COLO668 (cell line): Measurements from ENCODE around the gene YBX3.

Experiments used
- DNase-seq: peaks from one replicate; lab custom pipeline; 2025; ENCODE audit not compliant: unreplicated experiment; lab: John Stamatoyannopoulos, UW

Gene YBX3

DNA sequence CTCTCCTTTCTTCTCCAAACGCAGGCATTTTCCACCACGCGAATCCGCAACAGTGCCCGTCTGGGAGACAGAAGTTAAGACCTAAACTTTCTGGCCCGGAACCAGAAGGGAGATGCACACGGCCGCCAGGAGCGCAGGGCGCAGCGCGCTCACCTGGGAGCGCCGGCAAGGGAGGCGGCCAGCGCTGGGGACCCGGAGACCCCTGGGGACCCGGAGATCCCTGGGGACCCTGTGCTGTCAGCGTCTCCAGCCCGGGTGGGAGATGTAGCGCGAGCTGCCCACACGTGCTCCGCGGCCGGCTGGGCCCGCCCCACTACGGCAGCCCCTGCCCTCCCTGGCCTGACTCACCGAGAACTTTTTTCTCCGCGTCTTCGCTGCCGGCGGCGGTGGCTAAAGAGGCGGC is 620 bp downstream of the YBX3 start:
- peak; percentile 40 for DNase-seq

DNA sequence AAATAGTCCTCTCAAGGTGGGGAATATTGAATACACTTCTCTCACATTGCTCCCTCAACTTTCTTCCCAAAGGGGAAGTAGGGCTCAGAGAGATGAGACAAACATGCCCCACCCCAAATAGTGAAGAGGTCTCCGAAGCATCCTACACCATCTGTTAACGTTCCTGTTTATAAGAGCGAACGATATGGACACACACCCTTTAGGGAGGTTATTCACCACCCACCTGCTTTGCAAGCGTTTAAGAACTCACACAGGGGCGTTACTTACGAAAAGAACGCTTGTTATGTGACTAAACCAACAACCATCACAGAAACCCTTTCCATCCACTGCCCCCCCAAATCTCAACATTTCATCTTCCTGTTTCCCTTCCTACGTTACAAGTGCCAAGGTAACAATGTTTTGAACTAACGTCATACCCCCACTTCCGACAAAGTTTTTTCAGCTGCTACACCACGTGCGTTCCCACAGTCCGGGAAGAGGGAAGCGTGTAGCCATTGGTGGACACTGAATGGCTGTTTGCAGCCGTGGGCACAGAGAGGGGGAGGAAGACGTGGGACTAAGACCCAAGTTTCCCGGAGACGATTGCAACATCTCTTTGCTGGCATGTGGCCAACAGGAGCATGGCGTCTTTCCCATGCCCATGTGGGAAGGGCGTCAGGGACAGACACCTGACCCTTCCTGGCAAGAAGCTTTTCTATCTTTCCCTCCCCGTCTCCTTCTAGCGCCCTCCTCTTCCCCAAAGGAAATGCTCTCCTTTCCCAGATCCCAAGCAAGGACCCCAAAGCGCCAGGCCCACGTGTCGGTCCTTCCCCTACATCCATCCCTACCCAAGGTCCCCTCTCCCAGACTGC is 1.2 kb downstream of the YBX3 start:
- peak; percentile 59 for DNase-seq

DNA sequence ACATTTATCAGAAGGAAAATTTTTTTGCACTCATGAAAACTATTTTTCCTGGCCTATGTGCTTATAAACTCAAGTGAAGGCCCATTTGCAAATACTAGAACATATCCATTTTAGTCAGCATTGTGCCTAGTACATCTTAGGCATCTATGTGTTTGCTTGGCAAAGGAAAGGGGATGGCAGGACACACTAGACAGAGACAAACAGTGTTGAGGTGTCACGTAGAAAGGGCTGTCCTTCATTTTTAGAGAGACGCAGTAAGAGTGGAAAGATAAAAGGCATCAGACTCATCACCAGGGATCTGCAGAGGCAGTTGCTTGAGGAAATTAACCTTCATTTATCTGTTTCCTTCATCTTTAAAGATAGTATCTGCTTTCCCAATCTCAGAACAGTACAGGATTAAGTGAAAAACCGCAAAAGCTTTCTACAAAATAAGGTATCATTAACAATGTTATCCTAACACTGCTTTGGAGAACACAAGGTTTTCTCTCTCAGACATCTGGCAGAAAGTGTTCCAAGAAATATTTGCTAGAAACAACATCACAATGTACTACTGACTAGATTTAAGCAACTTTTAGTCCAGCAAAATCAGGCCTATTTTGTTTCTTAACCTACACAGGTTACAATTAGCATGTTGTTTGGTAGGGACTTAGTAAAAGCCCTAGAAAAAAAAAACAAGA is 2.0 kb downstream of the YBX3 start:
- no peak for DNase-seq

DNA sequence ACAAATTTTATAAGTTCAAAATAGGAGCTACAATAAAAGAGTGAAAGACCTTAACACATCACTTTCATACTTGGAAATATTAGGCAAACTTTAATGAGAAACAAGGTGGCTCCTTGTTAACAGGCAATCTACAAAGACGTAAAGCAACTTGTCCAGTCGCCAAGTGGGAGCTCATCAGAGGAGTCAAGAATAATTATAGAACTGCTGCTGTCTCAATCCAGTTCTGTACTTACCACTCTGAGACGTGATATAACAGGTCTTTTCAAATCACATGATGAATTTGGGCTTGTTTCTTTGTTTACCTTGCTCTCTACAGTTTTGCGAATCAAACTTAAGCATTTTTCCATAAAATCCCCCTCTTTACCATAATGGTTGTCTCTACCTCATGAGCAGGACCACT is 3.6 kb downstream of the YBX3 start:
- no peak for DNase-seq

DNA sequence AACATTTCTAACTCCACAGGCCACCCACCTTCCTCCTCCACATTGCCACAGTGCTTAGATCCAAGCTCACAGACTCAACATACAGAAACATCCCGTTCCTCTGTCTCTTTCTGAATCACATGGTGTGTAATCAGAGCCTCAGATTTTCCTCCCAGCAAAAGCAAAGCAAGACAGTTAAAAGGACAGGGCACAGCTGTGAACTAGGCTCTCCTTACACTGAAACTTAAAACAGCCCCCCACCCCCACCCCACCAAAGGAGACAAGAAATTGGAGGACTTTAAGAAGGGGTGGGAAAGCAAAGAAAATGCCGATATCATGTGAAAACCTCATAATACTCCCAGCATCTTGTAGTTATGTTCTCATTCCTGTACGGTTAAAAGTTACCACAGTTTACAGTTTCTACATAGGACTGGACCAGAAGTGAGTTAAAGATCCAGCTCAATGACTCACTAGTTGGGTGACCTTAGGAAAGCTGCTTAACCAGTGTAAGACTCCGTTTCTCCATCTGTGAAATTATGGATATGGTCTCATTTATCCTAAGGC is 4.8 kb downstream of the YBX3 start:
- DNase-seq, result no peak

DNA sequence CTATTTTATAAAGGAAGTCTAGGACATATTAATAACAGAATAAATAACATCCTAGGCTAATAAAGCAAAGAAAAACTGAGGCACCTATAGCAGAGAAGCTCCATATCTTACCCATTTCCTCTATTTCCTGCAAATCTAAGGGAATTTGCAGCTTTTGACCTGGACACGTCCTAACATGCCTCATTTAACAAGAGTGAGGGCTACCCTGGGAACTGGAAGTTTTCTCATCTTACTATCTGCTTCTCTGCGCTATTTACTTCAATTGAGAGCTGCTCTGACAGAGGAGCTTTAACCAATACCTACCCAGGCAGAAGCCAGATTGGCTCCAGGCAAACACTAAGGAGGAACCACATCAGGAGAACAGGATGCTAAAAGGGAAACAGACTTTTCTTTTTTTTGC is 5.7 kb downstream of the YBX3 start:
- DNase-seq, result no peak

DNA sequence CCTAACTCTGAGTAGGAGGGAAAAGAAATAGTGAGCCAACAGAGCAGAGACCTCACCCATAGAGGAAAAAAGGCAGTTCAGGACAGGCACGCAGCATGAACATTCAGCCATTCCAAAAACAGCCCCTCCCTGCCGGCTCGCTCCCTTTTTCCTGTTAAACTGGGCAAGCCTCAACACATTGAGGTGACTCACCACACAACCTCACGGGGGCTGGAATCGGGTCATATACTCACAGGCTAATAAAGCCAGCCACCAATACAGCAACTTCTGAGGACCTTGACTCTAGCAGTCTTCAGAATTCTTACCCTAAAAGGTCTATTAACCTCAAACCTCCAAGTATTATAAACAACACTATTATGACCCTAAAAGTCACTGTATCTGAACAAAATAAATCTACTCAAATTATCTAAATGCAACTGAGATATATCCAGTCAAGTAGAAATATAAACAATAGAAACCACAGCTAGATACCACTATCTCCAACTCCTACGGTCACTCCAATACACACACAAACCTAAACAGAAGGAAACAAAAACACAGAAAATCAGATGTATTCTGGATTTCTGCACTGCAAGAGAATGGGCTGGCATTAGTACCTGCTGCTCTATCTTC is 6.3 kb downstream of the YBX3 start:
- peak; percentile 37 for DNase-seq

DNA sequence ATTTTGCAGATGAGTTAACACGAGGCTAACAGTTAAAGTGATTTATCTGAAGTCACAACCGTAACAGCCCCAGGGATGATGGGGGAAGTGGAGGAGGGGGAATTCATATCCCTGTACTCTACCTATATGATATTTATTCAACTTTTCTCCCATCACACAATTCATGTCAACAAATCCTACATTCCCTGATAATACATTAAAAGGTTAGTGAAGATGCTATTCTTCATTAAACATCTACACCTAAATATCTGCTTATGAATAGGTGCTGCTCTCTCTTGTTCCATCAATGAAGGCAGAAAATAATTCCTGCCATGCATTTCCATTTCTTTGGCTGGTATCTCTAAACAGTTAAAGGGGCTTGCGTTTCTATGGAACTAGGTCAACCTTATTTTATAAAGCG is 6.8 kb downstream of the YBX3 start:
- no peak for DNase-seq

DNA sequence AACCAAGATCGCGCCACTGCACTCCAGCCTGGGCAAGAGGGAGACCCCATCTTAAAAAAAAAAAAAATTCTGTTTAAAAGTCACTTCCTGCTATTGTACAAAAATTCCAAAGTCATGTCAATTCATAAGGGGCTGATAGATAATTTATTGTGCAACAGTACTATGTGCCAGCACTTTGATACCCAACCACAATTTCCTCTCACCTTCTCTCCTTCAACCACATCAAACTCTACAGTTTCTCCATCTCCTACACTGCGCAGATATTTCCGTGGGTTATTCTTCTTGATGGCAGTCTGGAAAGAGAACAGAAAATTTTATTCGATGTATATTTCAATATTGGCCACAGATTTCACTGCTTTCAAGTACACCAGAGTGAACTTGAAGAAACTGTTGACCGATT is 7.6 kb downstream of the YBX3 start:
- DNase-seq, result no peak

DNA sequence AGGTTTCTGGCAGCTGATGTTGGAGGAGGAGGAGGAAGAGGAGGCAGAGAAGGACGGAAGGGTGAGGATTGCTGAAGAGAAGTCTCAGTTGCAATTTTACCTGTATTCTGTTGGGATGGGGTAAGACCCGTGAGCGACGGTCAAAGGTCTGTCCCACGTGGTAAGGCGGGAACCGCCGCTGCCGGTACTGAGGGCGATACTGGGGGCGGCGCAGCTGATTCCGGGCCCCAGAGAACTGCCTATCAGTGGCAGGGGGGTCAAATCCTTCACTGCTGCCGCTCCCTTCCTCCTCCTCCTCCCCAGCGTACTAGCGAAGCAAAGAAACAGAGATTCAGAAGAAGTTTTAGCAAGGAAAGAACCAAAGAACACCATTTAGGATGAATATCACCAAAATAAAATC is 13.3 kb downstream of the YBX3 start:
- DNase-seq, result no peak

DNA sequence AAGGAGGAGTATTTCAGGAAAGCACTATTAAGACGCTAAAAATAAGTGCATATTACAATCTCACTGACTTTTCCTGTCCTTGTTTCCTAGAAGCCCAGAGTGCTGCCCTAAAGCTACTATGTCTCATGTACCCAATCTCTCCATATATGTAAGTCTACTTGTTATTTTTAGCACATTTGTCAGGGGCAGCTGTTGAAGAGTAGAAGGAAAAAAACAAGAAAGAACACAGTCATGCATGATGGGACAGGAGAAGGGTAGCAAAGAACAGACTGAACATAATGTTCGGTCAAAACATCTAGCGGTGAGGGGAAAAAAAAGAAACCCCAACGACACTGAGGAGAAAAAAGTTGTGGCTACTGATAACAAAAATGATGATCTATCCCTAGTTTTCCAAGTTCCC is 14.3 kb downstream of the YBX3 start:
- no peak for DNase-seq

DNA sequence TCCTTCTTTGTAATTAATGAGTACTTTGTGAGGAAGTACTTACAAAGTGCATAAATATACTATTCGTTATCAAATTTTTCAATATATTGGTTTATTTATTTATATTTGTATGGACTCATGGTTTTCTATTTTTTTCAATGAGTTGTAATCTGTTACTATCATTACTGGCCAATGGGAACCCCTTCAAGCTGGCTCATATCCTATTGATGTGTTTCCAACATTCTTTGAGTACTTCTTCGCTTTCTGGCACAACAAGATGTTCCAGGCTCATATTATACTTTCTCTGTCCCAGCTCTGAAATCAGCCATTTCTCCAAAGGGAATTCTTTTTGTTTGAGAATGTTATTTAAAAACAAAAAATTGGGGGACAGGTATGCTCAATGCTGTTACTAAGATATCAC is 17.5 kb downstream of the YBX3 start:
- no peak for DNase-seq

DNA sequence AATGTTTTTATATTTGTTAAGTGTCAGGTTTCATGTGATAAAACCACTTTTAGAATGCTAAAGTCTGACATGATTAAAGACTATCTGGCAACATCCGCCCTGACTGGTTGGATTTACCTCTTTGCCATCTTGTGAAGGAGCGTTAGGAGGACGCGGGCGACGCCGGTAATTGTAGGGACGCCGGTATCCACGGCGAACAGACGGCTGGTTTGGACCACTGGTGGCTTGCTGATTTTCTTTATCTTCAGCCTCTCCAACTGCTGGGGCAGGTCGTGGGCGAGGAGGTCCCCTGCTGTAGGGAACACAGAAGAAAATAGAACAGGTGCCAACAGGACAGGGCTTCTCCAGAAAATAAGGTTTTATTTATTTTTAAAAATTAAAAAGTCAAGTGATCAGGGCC is 21.3 kb downstream of the YBX3 start:
- no peak for DNase-seq

DNA sequence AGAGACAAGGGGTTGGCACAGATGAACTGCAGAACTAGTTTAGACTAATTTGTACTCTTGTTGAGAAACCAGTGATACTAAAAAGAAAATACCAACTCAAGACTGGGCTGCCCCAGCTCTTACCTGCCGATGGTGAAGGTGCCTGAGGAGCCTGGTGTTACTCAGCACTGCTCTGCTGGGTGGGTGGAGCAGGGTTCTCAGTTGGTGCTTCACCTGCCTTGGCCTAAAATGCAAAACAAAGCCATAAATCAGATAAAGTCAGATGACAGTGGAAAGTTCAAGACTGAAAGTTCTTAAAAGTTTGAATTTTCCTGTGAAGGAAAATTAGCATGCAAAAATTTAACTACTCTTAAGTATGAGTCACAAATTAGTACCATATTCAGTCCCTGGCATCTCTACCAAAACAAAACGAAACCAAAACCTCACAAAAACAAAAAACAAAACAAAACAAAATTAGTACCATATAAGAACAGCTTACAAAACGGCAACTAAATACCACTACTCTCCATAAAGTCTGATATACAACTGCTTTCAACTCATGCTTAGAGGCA is 21.9 kb downstream of the YBX3 start:
- DNase-seq, result no peak

DNA sequence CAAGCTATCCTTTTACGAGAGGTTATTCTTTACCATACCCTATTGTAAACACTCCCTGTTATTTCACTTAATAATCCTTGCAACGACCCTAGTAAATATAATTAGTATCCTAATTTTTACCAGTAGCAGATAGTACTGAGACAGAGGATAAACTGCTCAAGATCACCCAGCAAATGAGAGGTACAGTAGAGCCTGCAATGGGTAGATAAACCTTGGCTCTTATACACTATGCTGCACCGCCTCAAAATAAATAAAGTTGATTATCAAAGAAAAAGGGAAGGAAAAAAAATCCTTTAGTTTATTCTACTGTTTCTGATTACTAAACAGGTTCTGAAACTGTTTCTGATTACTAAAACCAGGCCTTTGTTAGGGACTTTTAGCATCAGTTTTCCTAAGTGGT is 22.5 kb downstream of the YBX3 start:
- DNase-seq, result no peak

DNA sequence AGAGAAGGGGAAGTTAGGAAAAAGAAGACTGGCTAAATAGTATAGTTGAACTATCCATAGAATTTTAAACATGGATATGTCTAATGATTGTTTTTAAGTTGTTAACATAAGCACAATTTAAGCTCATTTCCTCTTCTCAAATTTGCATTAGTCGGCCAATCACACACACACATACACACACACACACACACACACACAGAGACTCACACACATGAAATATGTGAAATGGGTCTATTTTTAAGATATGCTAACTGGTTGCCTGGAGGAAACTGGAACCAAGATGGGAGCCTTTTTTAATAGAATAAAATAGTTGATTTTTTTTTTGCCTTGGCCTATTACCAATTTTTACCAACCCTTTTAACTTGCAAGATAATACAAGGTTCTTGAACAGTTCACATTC is 25.3 kb downstream of the YBX3 start:
- no peak for DNase-seq

DNA sequence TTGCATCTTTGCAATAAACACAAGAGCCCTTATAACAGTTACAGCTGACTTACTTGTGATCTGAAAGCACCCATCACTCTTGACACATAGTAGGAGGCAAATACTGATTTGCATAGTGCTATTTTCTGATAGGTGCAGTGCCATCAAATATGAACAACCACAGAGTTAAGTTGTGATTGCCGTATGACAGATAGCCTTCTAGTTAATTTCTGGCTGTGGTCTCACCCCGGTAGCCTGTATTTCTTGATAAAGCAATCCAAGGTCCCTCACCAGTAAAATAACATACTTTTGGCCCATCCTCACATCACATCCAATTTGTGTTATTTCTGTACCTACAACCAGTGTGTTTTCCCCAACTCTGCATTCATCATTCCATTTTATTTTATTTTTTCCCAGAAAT is 26.0 kb downstream of the YBX3 start:
- DNase-seq, result no peak

DNA sequence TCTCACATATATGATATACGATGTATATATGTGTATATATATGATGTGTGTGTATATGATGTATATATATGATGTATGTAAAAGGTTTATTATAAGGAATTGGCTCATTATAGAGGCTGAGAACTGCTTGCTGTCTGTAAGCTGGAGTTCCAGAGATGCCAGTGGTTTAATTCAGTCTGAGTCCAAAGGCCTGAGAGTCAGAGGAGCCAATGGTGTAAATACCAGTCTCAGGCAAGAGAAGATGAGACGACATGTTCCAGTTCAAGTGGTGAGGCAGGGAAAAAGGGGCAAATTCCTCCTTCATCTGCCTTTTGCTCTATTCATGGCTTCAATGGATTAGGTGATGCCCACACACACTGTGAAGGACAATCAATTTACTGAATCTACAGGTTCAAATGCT is 32.2 kb downstream of the YBX3 start:
- no peak for DNase-seq

DNA sequence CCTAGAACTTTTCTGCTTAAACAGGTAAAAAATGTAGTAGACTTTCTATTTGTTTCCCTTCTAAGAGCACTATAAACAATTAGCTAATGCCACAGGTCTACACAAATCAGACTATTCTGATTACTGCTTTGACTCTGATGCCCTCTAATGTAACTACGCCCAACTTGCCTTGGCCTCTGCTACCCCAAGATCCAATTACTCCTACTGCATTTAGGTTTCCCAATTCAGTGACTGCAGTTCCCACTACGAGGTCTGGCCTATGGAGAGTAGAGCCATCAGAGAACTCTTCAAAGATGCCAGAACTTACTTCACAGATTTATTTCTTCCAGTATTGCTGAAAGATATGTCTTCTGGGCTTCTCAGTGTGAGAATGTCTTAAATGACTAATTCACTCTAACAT is 34.0 kb downstream of the YBX3 start:
- no peak for DNase-seq

DNA sequence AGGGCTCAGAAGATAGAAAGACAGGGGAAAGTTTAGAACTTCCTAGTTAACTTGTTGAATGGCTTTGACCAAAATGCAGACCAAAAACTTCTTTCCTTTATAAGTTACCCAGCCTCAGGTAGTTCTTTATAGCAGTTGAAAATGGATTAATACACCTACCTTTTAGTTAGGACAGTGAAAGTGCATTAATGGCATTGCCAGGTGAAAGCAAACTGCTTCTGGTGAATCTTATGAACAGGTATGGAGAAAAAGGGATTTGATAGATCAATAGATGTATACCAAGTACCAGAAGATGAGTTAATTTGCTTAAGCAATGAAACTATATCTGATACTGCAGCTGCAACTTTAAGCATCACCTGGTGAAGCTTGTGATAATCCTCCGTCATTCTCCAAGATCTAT is 35.1 kb downstream of the YBX3 start:
- DNase-seq, result no peak

DNA sequence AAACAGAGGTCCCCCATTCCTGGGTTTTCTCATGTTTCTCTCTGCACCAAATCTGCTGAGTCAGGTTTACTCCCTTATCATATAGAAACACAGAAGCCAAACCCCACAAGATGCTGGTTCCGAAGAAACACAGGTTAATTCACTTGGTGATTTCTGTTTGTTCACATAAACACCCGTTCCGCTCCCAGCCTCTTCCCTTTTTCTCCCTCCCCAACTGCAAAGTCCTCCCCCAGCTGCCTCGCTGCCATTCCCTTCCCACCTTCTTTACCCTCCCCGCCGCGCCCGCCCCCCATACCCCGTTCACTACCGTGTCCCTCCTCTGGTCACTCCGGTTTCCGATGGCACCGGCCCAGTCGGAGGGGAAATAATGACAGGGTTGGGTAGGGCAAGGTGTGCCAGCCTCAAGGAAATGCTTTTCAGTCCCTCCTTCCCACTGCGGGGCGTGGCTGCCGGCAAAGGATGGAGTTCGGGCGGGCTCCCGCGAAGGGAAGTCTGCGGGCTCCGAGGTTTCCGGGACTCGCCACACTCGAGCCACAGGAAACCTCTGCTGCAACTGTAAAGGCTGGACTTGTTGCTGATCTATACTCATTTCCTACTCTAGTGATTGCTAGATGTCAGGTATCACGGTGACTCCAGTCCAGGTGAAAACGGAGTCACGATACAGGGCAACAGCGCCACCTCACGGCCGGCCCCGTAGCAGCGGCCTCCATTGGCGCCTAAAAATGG is 49.3 kb downstream of the YBX3 start, which contains the start of gene STYK1:
STYK1 (minus strand) TSS at position 394 of the 726 bp plus-strand sequence. CDS start 39,434 bp downstream, outside the sequence.
- DNase-seq, result peak; percentile 86
